C4-2B (cell line): ENCODE data around the gene SPPL2B.

Source experiments
- CTCF ChIP-seq: fragments of 450-650 bp; conservative IDR thresholded peaks from 2 replicates; pipeline ENCODE4 v1.5.1; 2017; ENCODE audit warnings: mild to moderate bottlenecking
- ZFX ChIP-seq: fragments of 450-650 bp; IDR thresholded peaks from 2 replicates; pipeline ENCODE4 v1.6.1; 2017

GRCh38 chr19:2387367-2388288 is 59.1 kb downstream of the SPPL2B start:
- TF ChIP-seq CTCF, result no peak
- no peak for TF ChIP-seq ZFX
